ENCODE data around the gene MYT1.

The MYT1 gene

DNA sequence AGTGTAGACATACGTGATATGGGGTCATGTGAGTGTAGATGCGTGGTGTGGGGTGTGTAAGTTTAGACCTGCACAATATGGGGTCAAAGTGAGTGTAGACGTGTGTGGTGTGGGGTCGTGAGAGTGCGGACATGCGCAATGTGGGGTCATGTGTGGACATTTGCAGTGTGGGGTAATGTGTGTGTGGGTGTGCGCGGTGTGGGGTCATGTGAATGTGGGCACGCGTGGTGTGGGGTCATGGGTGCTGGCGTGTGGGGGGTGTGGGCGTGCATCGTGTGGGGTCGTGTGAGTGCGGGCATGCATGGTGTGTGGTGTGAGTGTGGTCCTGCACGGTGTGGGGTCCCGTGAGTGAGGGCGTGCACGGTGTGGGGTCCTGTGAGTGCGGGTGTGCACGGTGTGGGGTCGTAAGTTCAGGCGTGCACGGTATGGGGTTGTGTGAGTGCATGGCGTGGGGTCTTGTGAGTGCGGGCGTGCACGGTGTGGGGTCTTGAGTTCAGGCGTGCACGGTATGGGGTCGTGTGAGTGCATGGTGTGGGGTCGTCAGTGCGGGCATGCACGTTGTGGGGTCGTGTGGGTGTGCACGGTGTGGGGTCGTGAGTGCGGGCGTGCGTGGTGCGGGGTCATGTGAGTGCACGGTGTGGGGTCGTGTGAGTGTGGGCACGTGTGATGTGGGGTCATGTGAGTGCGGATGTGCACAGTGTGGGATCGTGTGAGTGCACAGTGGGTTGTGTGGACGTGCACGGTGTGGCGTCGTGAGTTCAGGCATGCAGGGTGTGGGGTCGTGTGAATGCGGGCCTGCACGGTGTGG lies 105.6 kb downstream of the MYT1 start:
- TF ChIP-seq TAF1 (IDR thresholded peaks at IDR 0.05; ENCODE audit: low read depth) (no peak), YY1 (IDR thresholded peaks at IDR 0.05; ENCODE audit: low read depth) (no peak), CREB1 (IDR thresholded peaks at IDR 0.05; ENCODE audit: low read depth) (no peak), TEAD4 (IDR thresholded peaks at IDR 0.05) (no peak), RAD21 (IDR thresholded peaks at IDR 0.05; ENCODE audit: low read depth) (no peak), EP300 (IDR thresholded peaks at IDR 0.05; ENCODE audit: borderline replicate concordance) (no peak), CEBPB (IDR thresholded peaks at IDR 0.05) (no peak)
- TF ChIP-seq, protein P1, sequence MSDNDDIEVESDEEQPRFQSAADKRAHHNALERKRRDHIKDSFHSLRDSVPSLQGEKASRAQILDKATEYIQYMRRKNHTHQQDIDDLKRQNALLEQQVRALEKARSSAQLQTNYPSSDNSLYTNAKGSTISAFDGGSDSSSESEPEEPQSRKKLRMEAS (IDR thresholded peaks at IDR 0.05), result no peak
- TF ChIP-seq, protein P2, sequence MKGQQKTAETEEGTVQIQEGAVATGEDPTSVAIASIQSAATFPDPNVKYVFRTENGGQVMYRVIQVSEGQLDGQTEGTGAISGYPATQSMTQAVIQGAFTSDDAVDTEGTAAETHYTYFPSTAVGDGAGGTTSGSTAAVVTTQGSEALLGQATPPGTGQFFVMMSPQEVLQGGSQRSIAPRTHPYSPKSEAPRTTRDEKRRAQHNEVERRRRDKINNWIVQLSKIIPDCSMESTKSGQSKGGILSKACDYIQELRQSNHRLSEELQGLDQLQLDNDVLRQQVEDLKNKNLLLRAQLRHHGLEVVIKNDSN (IDR thresholded peaks at IDR 0.05), result no peak

DNA sequence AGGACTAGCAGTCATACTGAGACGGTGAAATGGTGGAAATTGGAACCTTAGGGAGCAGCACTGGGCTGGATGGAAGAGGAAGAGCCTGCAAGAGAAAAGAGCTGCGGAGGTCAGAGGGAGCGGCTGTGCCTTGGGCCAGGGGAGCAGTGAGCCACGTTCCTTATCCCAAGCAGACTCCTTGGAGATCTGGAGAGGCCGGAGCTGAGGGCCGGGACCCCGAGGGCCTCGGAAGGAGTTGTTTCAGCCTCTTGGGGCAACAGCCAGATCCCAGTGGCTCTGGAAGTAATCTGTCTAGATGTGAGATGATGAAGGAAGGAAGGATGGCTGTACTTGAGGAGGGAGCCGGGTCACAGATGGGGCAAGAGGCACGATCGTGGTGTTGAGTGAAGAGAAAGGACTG lies 107.4 kb downstream of the MYT1 start:
- TF ChIP-seq, protein P3, sequence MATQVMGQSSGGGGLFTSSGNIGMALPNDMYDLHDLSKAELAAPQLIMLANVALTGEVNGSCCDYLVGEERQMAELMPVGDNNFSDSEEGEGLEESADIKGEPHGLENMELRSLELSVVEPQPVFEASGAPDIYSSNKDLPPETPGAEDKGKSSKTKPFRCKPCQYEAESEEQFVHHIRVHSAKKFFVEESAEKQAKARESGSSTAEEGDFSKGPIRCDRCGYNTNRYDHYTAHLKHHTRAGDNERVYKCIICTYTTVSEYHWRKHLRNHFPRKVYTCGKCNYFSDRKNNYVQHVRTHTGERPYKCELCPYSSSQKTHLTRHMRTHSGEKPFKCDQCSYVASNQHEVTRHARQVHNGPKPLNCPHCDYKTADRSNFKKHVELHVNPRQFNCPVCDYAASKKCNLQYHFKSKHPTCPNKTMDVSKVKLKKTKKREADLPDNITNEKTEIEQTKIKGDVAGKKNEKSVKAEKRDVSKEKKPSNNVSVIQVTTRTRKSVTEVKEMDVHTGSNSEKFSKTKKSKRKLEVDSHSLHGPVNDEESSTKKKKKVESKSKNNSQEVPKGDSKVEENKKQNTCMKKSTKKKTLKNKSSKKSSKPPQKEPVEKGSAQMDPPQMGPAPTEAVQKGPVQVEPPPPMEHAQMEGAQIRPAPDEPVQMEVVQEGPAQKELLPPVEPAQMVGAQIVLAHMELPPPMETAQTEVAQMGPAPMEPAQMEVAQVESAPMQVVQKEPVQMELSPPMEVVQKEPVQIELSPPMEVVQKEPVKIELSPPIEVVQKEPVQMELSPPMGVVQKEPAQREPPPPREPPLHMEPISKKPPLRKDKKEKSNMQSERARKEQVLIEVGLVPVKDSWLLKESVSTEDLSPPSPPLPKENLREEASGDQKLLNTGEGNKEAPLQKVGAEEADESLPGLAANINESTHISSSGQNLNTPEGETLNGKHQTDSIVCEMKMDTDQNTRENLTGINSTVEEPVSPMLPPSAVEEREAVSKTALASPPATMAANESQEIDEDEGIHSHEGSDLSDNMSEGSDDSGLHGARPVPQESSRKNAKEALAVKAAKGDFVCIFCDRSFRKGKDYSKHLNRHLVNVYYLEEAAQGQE (IDR thresholded peaks at IDR 0.05; ENCODE audit: low read depth), result no peak
- TF ChIP-seq CREB1 (IDR thresholded peaks at IDR 0.05; ENCODE audit: low read depth), result no peak
- no peak for TF ChIP-seq CEBPB (IDR thresholded peaks at IDR 0.05)
- TF ChIP-seq, protein P2 (IDR thresholded peaks at IDR 0.05), result no peak
- TF ChIP-seq TEAD4 (IDR thresholded peaks at IDR 0.05), result no peak
- no peak for TF ChIP-seq RAD21 (IDR thresholded peaks at IDR 0.05; ENCODE audit: low read depth)

DNA sequence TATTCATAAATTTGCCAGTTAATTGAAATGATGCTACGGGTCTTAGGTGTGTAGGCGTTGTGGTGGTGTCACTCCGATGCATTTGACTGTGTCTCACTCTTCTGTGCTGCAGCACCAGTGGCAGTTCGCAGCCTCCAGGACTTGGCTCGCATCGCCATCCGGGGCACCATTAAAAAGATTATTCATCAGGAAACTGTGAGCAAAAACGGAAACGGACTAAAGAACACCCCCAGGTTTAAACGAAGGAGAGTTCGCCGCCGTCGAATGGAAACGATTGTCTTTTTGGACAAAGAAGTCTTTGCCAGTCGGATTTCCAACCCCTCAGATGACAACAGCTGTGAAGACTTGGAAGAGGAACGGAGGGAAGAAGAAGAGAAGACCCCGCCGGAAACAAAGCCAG lies 108.9 kb downstream of the MYT1 start:
- TF ChIP-seq, protein P3 (IDR thresholded peaks at IDR 0.05; ENCODE audit: low read depth), result no peak
- TF ChIP-seq CEBPB (IDR thresholded peaks at IDR 0.05) (no peak), EGR1 (IDR thresholded peaks at IDR 0.05) (no peak), TAF1 (IDR thresholded peaks at IDR 0.05; ENCODE audit: low read depth) (no peak), RAD21 (IDR thresholded peaks at IDR 0.05; ENCODE audit: low read depth) (no peak), YY1 (IDR thresholded peaks at IDR 0.05; ENCODE audit: low read depth) (no peak), ZBTB7A (IDR thresholded peaks at IDR 0.05; ENCODE audit: low read depth) (no peak), NFIC (IDR thresholded peaks at IDR 0.05) (no peak)
- TF ChIP-seq, protein P1 (IDR thresholded peaks at IDR 0.05), result no peak
- TF ChIP-seq, protein P2 (IDR thresholded peaks at IDR 0.05), result no peak

DNA sequence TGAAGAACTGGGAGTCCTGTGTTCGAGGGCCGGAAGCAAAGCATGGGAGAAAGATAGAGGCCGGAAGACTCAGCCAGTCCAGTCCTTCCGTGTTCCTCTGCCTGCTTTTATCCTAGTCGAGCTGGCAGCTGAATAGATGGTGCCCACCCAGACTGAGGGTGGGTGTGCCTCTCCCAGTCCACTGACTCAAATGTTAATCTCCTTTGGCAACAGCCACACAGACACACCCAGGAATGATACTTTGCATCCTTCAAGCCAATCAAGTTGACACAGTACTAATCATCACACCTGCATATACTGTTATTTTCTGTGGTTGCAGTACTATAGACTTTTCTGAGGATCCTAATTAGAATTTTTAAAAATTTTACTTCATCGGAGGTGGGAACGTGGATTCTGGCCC lies 112.6 kb downstream of the MYT1 start:
- no peak for TF ChIP-seq NFIC (IDR thresholded peaks at IDR 0.05)
- no peak for TF ChIP-seq ZBTB7A (IDR thresholded peaks at IDR 0.05; ENCODE audit: low read depth)
- TF ChIP-seq, protein P1 (IDR thresholded peaks at IDR 0.05), result no peak
- no peak for TF ChIP-seq RAD21 (IDR thresholded peaks at IDR 0.05; ENCODE audit: low read depth)
- no peak for TF ChIP-seq CEBPB (IDR thresholded peaks at IDR 0.05)
- TF ChIP-seq TEAD4 (IDR thresholded peaks at IDR 0.05), result no peak
- TF ChIP-seq YY1 (IDR thresholded peaks at IDR 0.05; ENCODE audit: low read depth), result no peak

DNA sequence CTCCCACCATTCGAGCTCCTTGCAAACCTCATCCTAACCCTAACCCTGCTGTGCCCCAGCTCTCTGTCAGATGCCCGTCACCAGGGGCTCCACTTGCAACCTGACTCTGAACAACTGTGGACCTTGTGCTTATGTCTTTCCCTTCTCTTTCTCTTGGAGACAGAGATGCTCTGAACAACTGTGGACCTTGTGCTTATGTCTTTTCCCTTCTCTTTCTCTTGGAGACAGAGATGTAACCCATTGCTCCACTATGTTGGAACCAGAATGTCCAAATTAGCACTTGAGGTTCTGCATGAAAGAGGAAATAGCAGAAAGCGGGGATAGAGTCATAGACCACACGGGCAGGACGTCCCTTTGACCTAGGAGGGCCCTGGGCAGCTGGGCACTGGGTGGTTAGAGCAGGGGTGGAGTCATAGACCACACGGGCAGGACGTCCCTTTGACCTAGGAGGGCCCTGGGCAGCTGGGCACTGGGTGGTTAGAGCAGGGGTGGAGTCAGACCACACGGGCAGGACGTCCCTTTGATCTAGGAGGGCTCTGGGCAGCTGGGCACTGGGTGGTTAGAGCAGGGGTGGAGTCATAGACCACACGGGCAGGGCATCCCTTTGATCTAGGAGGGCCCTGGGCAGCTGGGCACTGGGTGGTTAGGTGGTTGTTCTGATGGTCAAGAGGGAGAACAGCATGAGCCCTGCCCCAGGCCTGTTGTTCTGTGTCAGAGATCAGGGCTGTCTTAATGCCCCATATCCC lies 113.5 kb downstream of the MYT1 start:
- TF ChIP-seq, protein P3 (IDR thresholded peaks at IDR 0.05; ENCODE audit: low read depth), result no peak
- TF ChIP-seq EP300 (IDR thresholded peaks at IDR 0.05; ENCODE audit: borderline replicate concordance) (no peak), EGR1 (IDR thresholded peaks at IDR 0.05) (no peak), CREB1 (IDR thresholded peaks at IDR 0.05; ENCODE audit: low read depth) (no peak), CEBPB (IDR thresholded peaks at IDR 0.05) (no peak)

Data from Ishikawa (cell line).